GM21515 (cell line): ENCODE results near the gene ARID1A.
"Not testable (repeated sequence)": the region's sequence is repeated elsewhere in the genome, so short reads cannot be mapped to it uniquely, and the experiment has no call there.

Experiments
- ATAC-seq: cut with Tn5 transposase; IDR thresholded peaks from one replicate; pipeline ENCODE4 v1.9.1; 2021; ENCODE audit not compliant: unreplicated experiment

ARID1A gene

GRCh38 chr1:26787381-26787705 lies 91.5 kb downstream of the ARID1A start:
- ATAC-seq = peak; percentile 47

GRCh38 chr1:26787706-26788514 lies 92.1 kb downstream of the ARID1A start, which contains the start of gene PIGV:
PIGV (plus strand) TSS chr1:26787950; CDS start chr1:26790816, 2,866 bp downstream.
- ATAC-seq = peak; percentile 55

- no peak for ATAC-seq
Observed at GRCh38 chr1:26788515-26788785, 92.6 kb downstream of the ARID1A start.

GRCh38 chr1:26788836-26789611 lies 93.2 kb downstream of the ARID1A start:
- ATAC-seq = no peak

- no peak for ATAC-seq
Observed at GRCh38 chr1:26789612-26789865, 93.7 kb downstream of the ARID1A start.

- no peak for ATAC-seq
Observed at GRCh38 chr1:26789931-26790330, 94.1 kb downstream of the ARID1A start.

- no peak for ATAC-seq
Observed at GRCh38 chr1:26790551-26790953, 94.7 kb downstream of the ARID1A start.

- ATAC-seq = no peak
Observed at GRCh38 chr1:26791148-26791547, 95.3 kb downstream of the ARID1A start.

- no peak for ATAC-seq
Observed at GRCh38 chr1:26791626-26792025, 95.8 kb downstream of the ARID1A start.

- ATAC-seq = no peak
Observed at GRCh38 chr1:26792924-26793323, 97.1 kb downstream of the ARID1A start.

- no peak for ATAC-seq
Observed at GRCh38 chr1:26794391-26794790, 98.6 kb downstream of the ARID1A start.

GRCh38 chr1:26797627-26798026 lies 101.8 kb downstream of the ARID1A start:
- ATAC-seq = no peak

- ATAC-seq = no peak
Observed at GRCh38 chr1:26799479-26800142, 103.8 kb downstream of the ARID1A start.

GRCh38 chr1:26803932-26804331 lies 108.1 kb downstream of the ARID1A start:
- not testable (repeated sequence) for ATAC-seq

- ATAC-seq = not testable (repeated sequence)
Observed at GRCh38 chr1:26810105-26810504, 114.3 kb downstream of the ARID1A start.

GRCh38 chr1:26811057-26811456 lies 115.2 kb downstream of the ARID1A start:
- ATAC-seq = no peak

GRCh38 chr1:26811708-26812107 lies 115.9 kb downstream of the ARID1A start:
- ATAC-seq = no peak

- ATAC-seq = no peak
Observed at GRCh38 chr1:26814377-26814776, 118.6 kb downstream of the ARID1A start.

GRCh38 chr1:26814893-26815292 lies 119.1 kb downstream of the ARID1A start:
- ATAC-seq = no peak

- peak; percentile 88 for ATAC-seq
Observed at GRCh38 chr1:26820784-26821269, 125.0 kb downstream of the ARID1A start.

- no peak for ATAC-seq
Observed at GRCh38 chr1:26822737-26823395, 127.1 kb downstream of the ARID1A start.

GRCh38 chr1:26824731-26825130 lies 128.9 kb downstream of the ARID1A start:
- ATAC-seq = no peak
